Ascending aorta (tissue), 2 donors: ENCODE measurements around the gene RAMP1. TPM values are rescaled to one million over a fixed set of nuclear protein-coding genes. Genes with fewer than 3 reads are reported as not detected.

Experiments used
- DNase-seq, 2 donors: peaks; one replicate each; pipeline ENCODE4 v3.0.0-alpha.2; 2019; ENCODE audit warnings: low spot score in 2 of 2
- H3K27ac ChIP-seq, 2 donors: fragments of 200-600 bp; sonication (generic); one replicate each; pipeline ENCODE4 v1.5.1; 2016 to 2017; ENCODE audit warnings: mild to moderate bottlenecking in 1 of 2
- H3K27me3 ChIP-seq: fragments of 200-600 bp; sonication (generic); one replicate; pipeline ENCODE4 v1.5.1; 2017
- H3K36me3 ChIP-seq, 2 donors: fragments of 200-600 bp; sonication (generic); one replicate each; pipeline ENCODE4 v1.5.1; 2016
- H3K4me1 ChIP-seq, 2 donors: fragments of 200-600 bp; sonication (generic); one replicate each; pipeline ENCODE4 v1.5.1; 2016 to 2017; ENCODE audit warnings: mild to moderate bottlenecking in 1 of 2
- H3K4me3 ChIP-seq, 2 donors: fragments of 200-600 bp; sonication (generic); one replicate each; pipeline ENCODE4 v1.5.1; 2016 to 2017; ENCODE audit warnings: mild to moderate bottlenecking in 1 of 2
- H3K9me3 ChIP-seq, 2 donors: fragments of 200-600 bp; sonication (generic); one replicate each; pipeline ENCODE4 v1.5.1; 2016
- CTCF ChIP-seq, 3 experiments: fragments of 200-600 bp in 2 of 3; fragments of 450-650 bp in 1 of 3; sonication (generic) in 2 of 3; IDR thresholded peaks; one replicate each; pipeline ENCODE4 v1.5.1; 2016 to 2019; ENCODE audit warnings: antibody characterized with exemption in 3 of 3, mild to moderate bottlenecking in 1 of 3, moderate library complexity in 1 of 3
- intact Hi-C: fragments of 100-400 bp; cut with DNase I; formaldehyde crosslinking; loops from one replicate; pipeline ENCODE4 v1.15.1; 2023
- total RNA-seq: library from RNA; depleted of rRNA; stranded (reverse); fragments of >200 nt; gene quantifications from one replicate; pipeline ENCODE4 v1.1.0, GENCODE V29; 2016

The RAMP1 gene
- total RNA-seq, 1 donor from 2014 or later = 191 TPM

- no peak for TF ChIP-seq CTCF (IDR thresholded peaks at IDR 0.05)
- Histone ChIP-seq H3K9me3 (no peaks in the 10 kb centered on the region), H3K27me3 (no peaks in the 10 kb centered on the region), H3K36me3 (no peaks in the 10 kb centered on the region), H3K4me3 (no peak overlapping the region), H3K27ac (no peak overlapping the region), H3K4me1 (peaks cover 3 to 10% of the 10 kb centered on the region in 2 donors)
- DNase-seq = no peak
- intact Hi-C loops = no loop called here
Measured at GRCh38 chr2:237952851-237953250, 93.4 kb downstream of the RAMP1 start.

GRCh38 chr2:237955640-237956401, 96.4 kb downstream of the RAMP1 start:
- Histone ChIP-seq H3K4me1 (peaks cover 3 to 10% of the 10 kb centered on the region in 2 donors), H3K4me3 (peak overlapping the region; percentile 18 to 58)
- intact Hi-C loops = no loop called here

GRCh38 chr2:237956402-237956736, 96.9 kb downstream of the RAMP1 start:
- H3K9me3 ChIP-seq = no peaks in the 10 kb centered on the region
- no peaks in the 10 kb centered on the region for H3K27me3 ChIP-seq
- no peak overlapping the region for H3K27ac ChIP-seq
- no peak for DNase-seq
- intact Hi-C loops = no loop called here
- peak overlapping the region; percentile 18 to 58 for H3K4me3 ChIP-seq
- H3K36me3 ChIP-seq = no peaks in the 10 kb centered on the region
- peaks cover 3 to 10% of the 10 kb centered on the region in 2 donors for H3K4me1 ChIP-seq
- peak in 1 of 3 experiments; percentile 8 for TF ChIP-seq CTCF (IDR thresholded peaks at IDR 0.05)

More at GRCh38 chr2:237955640-237956401, 96.4 kb downstream of the RAMP1 start:
- no peak for DNase-seq
- Histone ChIP-seq H3K27me3 (no peaks in the 10 kb centered on the region), H3K36me3 (no peaks in the 10 kb centered on the region), H3K9me3 (no peaks in the 10 kb centered on the region), H3K27ac (no peak overlapping the region)
- TF ChIP-seq CTCF (IDR thresholded peaks at IDR 0.05) = no peak

DNA sequence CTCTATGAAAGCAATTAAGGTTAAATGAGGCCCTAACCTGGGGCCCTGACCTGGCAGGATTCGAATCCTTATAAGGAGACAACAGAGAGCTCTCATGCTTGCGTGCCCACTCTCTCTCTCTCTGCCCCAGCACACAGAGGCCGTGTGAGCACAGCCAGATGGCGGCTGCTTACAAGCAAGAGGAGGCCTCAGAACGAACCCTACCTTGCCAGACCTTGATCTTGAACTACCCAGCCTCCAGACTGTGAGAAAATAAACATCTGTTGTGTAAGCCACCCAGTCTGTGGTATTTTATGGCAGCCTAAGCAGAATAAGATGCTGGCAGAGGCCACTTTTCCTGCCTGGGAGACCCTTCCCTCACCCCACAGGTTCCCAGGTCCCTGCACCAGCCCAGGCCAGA, 102.2 kb downstream of the RAMP1 start:
- no peak for TF ChIP-seq CTCF (IDR thresholded peaks at IDR 0.05)
- H3K4me1 ChIP-seq = peaks cover 4% of the 10 kb centered on the region in 2 donors
- H3K4me3 ChIP-seq = no peak overlapping the region
- no peaks in the 10 kb centered on the region for H3K36me3 ChIP-seq
- H3K9me3 ChIP-seq = peaks cover 8 to 9% of the 10 kb centered on the region in 2 donors
- intact Hi-C loops = no loop called here
- H3K27me3 ChIP-seq = no peaks in the 10 kb centered on the region
- no peak overlapping the region for H3K27ac ChIP-seq
- no peak for DNase-seq

Other genes with a start within 250 kb of the RAMP1 start
- gene LRRFIP1, start 232.0 kb upstream of the RAMP1 start, total RNA-seq = 133 TPM
- gene RBM44, start 60.8 kb upstream of the RAMP1 start, total RNA-seq = 8.5 TPM
- gene UBE2F, start 107.4 kb downstream of the RAMP1 start, total RNA-seq = 50.7 TPM
- gene SCLY, start 201.4 kb downstream of the RAMP1 start, total RNA-seq = 87.5 TPM
- not detected for gene ESPNL, start 240.7 kb downstream of the RAMP1 start, total RNA-seq